ENCODE data around the gene CFHR1. TPM values are rescaled to one million over a fixed set of nuclear protein-coding genes. Genes with fewer than 3 reads are reported as not detected.

Gene CFHR1
- polyA plus RNA-seq, 1 donor = not detected

Other genes with a start within 250 kb of the CFHR1 start
- gene KCNT2, start 211.3 kb upstream of the CFHR1 start, polyA plus RNA-seq (ENCODE audit: insufficient read length) = 7.0 TPM
- 98.4 TPM for gene CFH, start 167.7 kb upstream of the CFHR1 start, polyA plus RNA-seq (ENCODE audit: insufficient read length)
- 1.7 TPM for gene CFHR3, start 44.9 kb upstream of the CFHR1 start, polyA plus RNA-seq (ENCODE audit: insufficient read length)
- gene CFHR4, start 68.3 kb downstream of the CFHR1 start, polyA plus RNA-seq (ENCODE audit: insufficient read length) = not detected
- not detected for gene CFHR2, start 124.0 kb downstream of the CFHR1 start, polyA plus RNA-seq (ENCODE audit: insufficient read length)
- gene CFHR5, start 157.8 kb downstream of the CFHR1 start, polyA plus RNA-seq (ENCODE audit: insufficient read length) = not detected
- gene F13B, start 247.5 kb downstream of the CFHR1 start, polyA plus RNA-seq (ENCODE audit: insufficient read length) = not detected